HG03097 (cell line): Measurements from ENCODE around the gene MERTK.
"Not testable (repeated sequence)": the region's sequence is repeated elsewhere in the genome, so short reads cannot be mapped to it uniquely, and the experiment has no call there.

ENCODE experiments used
- ATAC-seq: cut with Tn5 transposase; IDR thresholded peaks from one replicate; pipeline ENCODE4 v1.9.1; 2021; ENCODE audit not compliant: unreplicated experiment, low FRiP score

Gene MERTK

DNA sequence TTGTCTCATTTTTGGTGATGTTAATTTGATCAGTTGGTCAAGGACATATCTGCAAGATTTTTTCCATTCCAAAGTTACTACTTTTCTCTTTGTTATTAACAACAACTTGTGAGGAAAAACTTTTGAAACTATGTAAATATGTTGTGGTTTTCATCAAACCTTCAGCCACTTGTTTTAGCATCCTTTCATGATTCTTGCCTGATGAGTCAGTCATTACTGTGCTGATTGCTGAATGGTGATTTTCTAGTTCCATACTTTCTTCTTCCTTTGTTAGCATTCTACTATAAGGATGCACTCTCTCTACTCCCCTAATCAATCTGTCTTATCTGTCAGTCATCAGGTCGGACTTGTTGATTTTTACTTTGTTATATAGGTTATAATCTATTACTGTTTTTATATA lies 167.6 kb downstream of the MERTK start:
- ATAC-seq: no peak

DNA sequence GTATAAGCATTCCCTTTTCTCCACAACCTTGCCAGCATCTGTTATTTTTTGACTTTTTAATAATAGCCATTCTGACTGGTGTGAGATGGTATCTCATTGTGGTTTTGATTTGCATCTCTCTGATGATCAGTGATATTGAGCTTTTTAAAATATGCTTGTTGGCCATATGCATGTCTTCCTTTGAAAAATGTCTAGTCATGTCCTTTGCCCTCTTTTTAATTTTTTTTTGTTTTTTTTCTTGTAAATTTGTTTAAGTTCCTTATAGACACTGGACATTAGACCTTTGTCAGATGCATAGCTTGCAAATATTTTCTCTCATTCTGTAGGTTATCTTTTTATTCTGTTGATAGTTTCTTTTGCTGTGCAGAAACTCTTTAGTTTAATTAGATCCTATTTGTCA lies 171.4 kb downstream of the MERTK start:
- ATAC-seq: not testable (repeated sequence)

DNA sequence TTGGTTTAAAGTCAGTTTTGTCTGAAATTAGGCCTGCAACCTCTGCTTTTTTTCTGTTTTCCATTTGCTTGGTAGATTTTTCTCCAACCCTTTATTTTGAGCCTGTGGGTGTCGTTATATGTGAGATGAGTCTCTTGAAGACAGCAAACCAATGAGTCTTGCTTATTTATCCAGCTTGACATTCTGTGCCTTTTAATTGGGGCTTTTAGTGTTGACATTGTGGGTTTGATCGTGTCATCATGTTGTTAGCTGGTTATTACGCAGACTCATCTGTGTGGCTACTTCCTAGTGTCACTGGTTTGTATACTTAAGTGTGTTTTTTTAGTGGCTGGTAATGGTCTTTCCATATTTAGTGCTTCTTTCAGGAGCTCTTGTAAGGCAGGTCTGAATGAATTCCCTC lies 175.5 kb downstream of the MERTK start:
- no peak for ATAC-seq

GRCh38 chr2:112074506-112074905 lies 176.1 kb downstream of the MERTK start:
- no peak for ATAC-seq

- no peak for ATAC-seq
These were observed 177.3 kb downstream of the MERTK start for GRCh38 chr2:112075490-112076260.

- no peak for ATAC-seq
These were observed 179.4 kb downstream of the MERTK start for GRCh38 chr2:112077814-112078213.
